Cardiac atrium fibroblast (primary cell): ENCODE measurements around the gene SLC6A14. TPM values are rescaled to one million over a fixed set of nuclear protein-coding genes. Genes with fewer than 3 reads are reported as not detected.

Experiments used
- total RNA-seq: library from RNA; depleted of rRNA; stranded (reverse); fragments of >200 nt; gene quantifications from 2 replicates; pipeline ENCODE4 v1.2.3, GENCODE V29; 2015

Gene SLC6A14
- total RNA-seq: not detected in 2 replicates

DNA sequence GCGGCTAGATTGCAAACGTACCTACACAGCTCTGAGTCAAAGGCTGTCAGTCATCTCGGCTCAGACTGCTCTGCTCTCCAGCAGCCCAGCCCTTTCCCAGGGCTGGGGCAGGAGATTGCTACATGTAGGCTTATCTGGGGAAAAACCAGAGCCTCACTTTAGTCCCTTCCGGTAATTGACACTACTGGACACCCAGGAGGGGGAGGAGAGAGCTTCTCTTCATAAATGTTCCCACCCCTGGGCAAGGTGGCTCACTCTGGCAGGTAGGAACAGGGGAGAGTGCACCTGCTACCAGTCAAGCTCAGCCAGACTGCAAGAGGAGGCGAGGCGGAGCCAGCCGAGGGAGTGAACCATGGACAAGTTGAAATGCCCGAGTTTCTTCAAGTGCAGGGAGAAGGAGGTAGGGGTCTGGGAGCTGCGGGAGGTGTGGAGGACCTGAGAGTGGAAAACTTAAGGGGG is at the start of gene SLC6A14:
Gene SLC6A14 (plus strand): TSS at position 249 of the 459 bp plus-strand sequence. CDS start 104 bp downstream, at position 353.

DNA sequence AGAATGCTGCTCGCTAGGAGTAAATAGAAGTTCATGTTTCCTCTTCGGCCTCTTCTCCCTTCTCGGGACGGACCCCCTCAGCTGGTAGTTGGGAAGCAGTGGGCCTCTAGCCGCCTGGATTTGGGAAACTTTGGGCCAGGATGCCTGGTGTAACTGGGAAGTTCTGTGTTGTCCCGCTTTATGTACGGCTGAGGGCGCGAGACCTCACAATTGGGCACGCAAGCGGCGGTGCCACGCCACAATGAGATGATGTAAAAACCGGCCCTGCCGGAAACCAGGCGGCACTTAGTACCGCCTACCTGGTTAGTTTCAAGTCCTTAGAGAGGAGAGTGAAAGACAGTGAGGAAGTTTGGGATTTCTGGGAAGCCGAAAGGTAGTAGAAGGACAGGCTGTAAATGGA is 26.4 kb downstream of the SLC6A14 start, which contains the start of gene CT83:
Gene CT83 (minus strand): TSS at position 155 of the 400 bp plus-strand sequence. CDS start 120 bp downstream, at position 35.

Other genes with a start within 250 kb of the SLC6A14 start
- gene CT83, start 26.4 kb downstream of the SLC6A14 start, total RNA-seq: not detected in 2 replicates